ENCODE measurements around the gene USP36. TPM values are rescaled to one million over a fixed set of nuclear protein-coding genes. Genes with fewer than 3 reads are reported as not detected.

Gene USP36
- total RNA-seq, 4 donors from 2014 or later = 26.6 to 44.0 (median 34.6) TPM

GRCh38 chr17:78861229-78861628, 20.6 kb upstream of the USP36 start:
- ATAC-seq = no peak
- Histone ChIP-seq H3K27me3 (no peaks in the 10 kb centered on the region), H3K27ac (peak overlapping the region; percentile 14 to 86 (median 82)), H3K4me3 (no peak overlapping the region), H3K36me3 (peaks cover 0 to 48% of the 10 kb centered on the region in 2 donors), H3K4me1 (peaks cover 0 to 45% (median 6%) of the 10 kb centered on the region in 3 donors), H3K9me3 (no peaks in the 10 kb centered on the region)
- 84 to 88% methylated on average over 2 to 4 of the region's 4 CpGs for WGBS, 2 donors (ENCODE audit: low coverage in 1 of 2)
- no peak for TF ChIP-seq EP300 (IDR thresholded peaks at IDR 0.05)
- no peak for TF ChIP-seq POLR2AphosphoS5 (IDR thresholded peaks at IDR 0.05)
- no peak for TF ChIP-seq POLR2A (IDR thresholded peaks at IDR 0.05)

- H3K36me3 ChIP-seq = peaks cover 0 to 65% of the 10 kb centered on the region in 2 donors
These were observed 18.4 kb upstream of the USP36 start for GRCh38 chr17:78859051-78859450.

GRCh38 chr17:78857266-78857665, 16.7 kb upstream of the USP36 start:
- Histone ChIP-seq H3K9me3 (no peaks in the 10 kb centered on the region), H3K27me3 (no peaks in the 10 kb centered on the region), H3K36me3 (peaks cover 0 to 80% of the 10 kb centered on the region in 2 donors), H3K27ac (peak overlapping the region in 1 of 4 donors; percentile 19), H3K4me1 (peaks cover 0 to 14% (median 0%) of the 10 kb centered on the region in 3 donors), H3K4me3 (no peak overlapping the region)
- WGBS, 2 donors (ENCODE audit: low coverage in 1 of 2) = 96% methylated on average over 4 of the region's 14 CpGs; no CpG with 5 or more reads in 1 of the 2 donors
- ATAC-seq = no peak
- TF ChIP-seq POLR2AphosphoS5 (IDR thresholded peaks at IDR 0.05) (no peak), POLR2A (IDR thresholded peaks at IDR 0.05) (no peak), EP300 (IDR thresholded peaks at IDR 0.05) (no peak), CTCF (IDR thresholded peaks at IDR 0.05) (no peak)

More at GRCh38 chr17:78859051-78859450, 18.4 kb upstream of the USP36 start:
- TF ChIP-seq POLR2A (IDR thresholded peaks at IDR 0.05) = no peak
- no peak for TF ChIP-seq EP300 (IDR thresholded peaks at IDR 0.05)
- TF ChIP-seq CTCF (IDR thresholded peaks at IDR 0.05) = no peak
- TF ChIP-seq POLR2AphosphoS5 (IDR thresholded peaks at IDR 0.05) = no peak
- Histone ChIP-seq H3K4me1 (peaks cover 0 to 29% (median 0%) of the 10 kb centered on the region in 3 donors), H3K27me3 (no peaks in the 10 kb centered on the region), H3K4me3 (no peak overlapping the region), H3K27ac (peak overlapping the region in 1 of 4 donors; percentile 86), H3K9me3 (no peaks in the 10 kb centered on the region)
- 56% methylated on average over 1 of the region's 4 CpGs; no CpG with 5 or more reads in 1 of the 2 donors for WGBS, 2 donors (ENCODE audit: low coverage in 1 of 2)
- no peak for ATAC-seq

- peaks cover 0 to 83% of the 10 kb centered on the region in 2 donors for H3K36me3 ChIP-seq
- WGBS, 2 donors (ENCODE audit: low coverage in 1 of 2) = 81 to 83% methylated on average over 1 to 6 of the region's 25 CpGs
- H3K9me3 ChIP-seq = no peaks in the 10 kb centered on the region
- H3K27ac ChIP-seq = no peak overlapping the region
- H3K4me1 ChIP-seq = no peaks in the 10 kb centered on the region
- no peak for ATAC-seq
- H3K4me3 ChIP-seq = no peak overlapping the region
- TF ChIP-seq EP300 (IDR thresholded peaks at IDR 0.05) = no peak
- TF ChIP-seq CTCF (IDR thresholded peaks at IDR 0.05) = no peak
- no peak for TF ChIP-seq POLR2AphosphoS5 (IDR thresholded peaks at IDR 0.05)
- TF ChIP-seq POLR2A (IDR thresholded peaks at IDR 0.05) = no peak
- no peaks in the 10 kb centered on the region for H3K27me3 ChIP-seq
These were observed 15.0 kb upstream of the USP36 start for GRCh38 chr17:78855561-78856165.

- H3K27me3 ChIP-seq = no peaks in the 10 kb centered on the region
- peaks cover 0 to 73% of the 10 kb centered on the region in 2 donors for H3K36me3 ChIP-seq
- TF ChIP-seq POLR2AphosphoS5 (IDR thresholded peaks at IDR 0.05) (no peak), POLR2A (IDR thresholded peaks at IDR 0.05) (no peak), EP300 (IDR thresholded peaks at IDR 0.05) (no peak), CTCF (IDR thresholded peaks at IDR 0.05) (no peak)
- H3K9me3 ChIP-seq = no peaks in the 10 kb centered on the region
- no peak overlapping the region for H3K4me3 ChIP-seq
- 72 to 83% methylated on average over 1 to 5 of the region's 9 CpGs for WGBS, 2 donors (ENCODE audit: low coverage in 1 of 2)
- H3K27ac ChIP-seq = no peak overlapping the region
- H3K4me1 ChIP-seq = no peaks in the 10 kb centered on the region
- ATAC-seq = no peak
These were observed 13.9 kb upstream of the USP36 start for GRCh38 chr17:78854508-78854907.
